DOHH2 (cell line): ENCODE data around the gene MZB1.

Experiments
- H3F3A ChIP-seq: fragments of 200-600 bp; sonication (generic), shearing (Covaris generic); 2 replicates; pipeline ENCODE4 v1.6.0; 2016; ENCODE audit warnings: antibody characterized with exemption, mild to moderate bottlenecking; ENCODE audit not compliant: control insufficient read depth, insufficient read depth
- H3K27ac ChIP-seq: fragments of 200-600 bp; sonication (generic); 2 replicates; pipeline ENCODE4 v1.5.1; 2014; ENCODE audit warnings: low read depth, mild to moderate bottlenecking, low read length, moderate library complexity
- H3K27me3 ChIP-seq: fragments of 200-600 bp; sonication (generic); 2 replicates; pipeline ENCODE4 v1.6.1; 2014; ENCODE audit warnings: mild to moderate bottlenecking, low read length, mixed read lengths; ENCODE audit not compliant: control insufficient read depth
- H3K36me3 ChIP-seq: fragments of 200-600 bp; sonication (generic); 2 replicates; pipeline ENCODE4 v1.6.1; 2014; ENCODE audit warnings: mild to moderate bottlenecking, low read length, moderate library complexity, mixed read lengths; ENCODE audit not compliant: control insufficient read depth
- H3K4me1 ChIP-seq: fragments of 200-600 bp; sonication (generic); 2 replicates; pipeline ENCODE4 v1.6.1; 2014; ENCODE audit warnings: mild to moderate bottlenecking, low read length, mixed read lengths; ENCODE audit not compliant: control insufficient read depth
- H3K4me2 ChIP-seq: fragments of 200-600 bp; sonication (generic); 2 replicates; pipeline ENCODE4 v1.6.0; 2014; ENCODE audit warnings: mild to moderate bottlenecking, low read length, moderate library complexity
- H3K4me3 ChIP-seq: fragments of 200-600 bp; sonication (generic); 2 replicates; pipeline ENCODE4 v1.5.1; 2014; ENCODE audit warnings: mild to moderate bottlenecking, low read length, mixed read lengths
- H3K79me2 ChIP-seq: fragments of 200-600 bp; sonication (generic); 2 replicates; pipeline ENCODE4 v1.6.1; 2014; ENCODE audit warnings: mild to moderate bottlenecking, low read length, mixed read lengths; ENCODE audit not compliant: control insufficient read depth
- H3K9me2 ChIP-seq: fragments of 200-600 bp; sonication (generic); replicated peaks from 2 replicates; pipeline ENCODE4 v1.6.1; 2014; ENCODE audit warnings: mild to moderate bottlenecking, low read length, mixed read lengths; ENCODE audit not compliant: control insufficient read depth
- H3K9me3 ChIP-seq: fragments of 200-600 bp; sonication (generic); 2 replicates; pipeline ENCODE4 v1.6.1; 2014; ENCODE audit warnings: antibody characterized with exemption, low read length, mixed read lengths; ENCODE audit not compliant: control insufficient read depth, insufficient read depth
- H4K20me1 ChIP-seq: fragments of 200-600 bp; sonication (generic); 2 replicates; pipeline ENCODE4 v1.6.0; 2014; ENCODE audit warnings: low read depth, mild to moderate bottlenecking, antibody characterized with exemption, low read length, moderate library complexity; ENCODE audit not compliant: control insufficient read depth, insufficient read depth
- EZH2phosphoT487 ChIP-seq: fragments of 200-600 bp; sonication (generic); IDR thresholded peaks from 2 replicates; pipeline ENCODE4 v1.6.1; 2017; ENCODE audit warnings: borderline replicate concordance, mild to moderate bottlenecking, antibody characterized with exemption, low read length, moderate library complexity, mixed read lengths
- TF ChIP-seq, protein P1 (sequence below): fragments of 200-600 bp; sonication (generic); IDR thresholded peaks from one replicate; pipeline ENCODE4 v1.5.1; 2014; ENCODE audit warnings: antibody characterized with exemption, mild to moderate bottlenecking, low read depth, low read length; ENCODE audit not compliant: poor library complexity, severe bottlenecking

The MZB1 gene, protein sequence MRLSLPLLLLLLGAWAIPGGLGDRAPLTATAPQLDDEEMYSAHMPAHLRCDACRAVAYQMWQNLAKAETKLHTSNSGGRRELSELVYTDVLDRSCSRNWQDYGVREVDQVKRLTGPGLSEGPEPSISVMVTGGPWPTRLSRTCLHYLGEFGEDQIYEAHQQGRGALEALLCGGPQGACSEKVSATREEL

DNA sequence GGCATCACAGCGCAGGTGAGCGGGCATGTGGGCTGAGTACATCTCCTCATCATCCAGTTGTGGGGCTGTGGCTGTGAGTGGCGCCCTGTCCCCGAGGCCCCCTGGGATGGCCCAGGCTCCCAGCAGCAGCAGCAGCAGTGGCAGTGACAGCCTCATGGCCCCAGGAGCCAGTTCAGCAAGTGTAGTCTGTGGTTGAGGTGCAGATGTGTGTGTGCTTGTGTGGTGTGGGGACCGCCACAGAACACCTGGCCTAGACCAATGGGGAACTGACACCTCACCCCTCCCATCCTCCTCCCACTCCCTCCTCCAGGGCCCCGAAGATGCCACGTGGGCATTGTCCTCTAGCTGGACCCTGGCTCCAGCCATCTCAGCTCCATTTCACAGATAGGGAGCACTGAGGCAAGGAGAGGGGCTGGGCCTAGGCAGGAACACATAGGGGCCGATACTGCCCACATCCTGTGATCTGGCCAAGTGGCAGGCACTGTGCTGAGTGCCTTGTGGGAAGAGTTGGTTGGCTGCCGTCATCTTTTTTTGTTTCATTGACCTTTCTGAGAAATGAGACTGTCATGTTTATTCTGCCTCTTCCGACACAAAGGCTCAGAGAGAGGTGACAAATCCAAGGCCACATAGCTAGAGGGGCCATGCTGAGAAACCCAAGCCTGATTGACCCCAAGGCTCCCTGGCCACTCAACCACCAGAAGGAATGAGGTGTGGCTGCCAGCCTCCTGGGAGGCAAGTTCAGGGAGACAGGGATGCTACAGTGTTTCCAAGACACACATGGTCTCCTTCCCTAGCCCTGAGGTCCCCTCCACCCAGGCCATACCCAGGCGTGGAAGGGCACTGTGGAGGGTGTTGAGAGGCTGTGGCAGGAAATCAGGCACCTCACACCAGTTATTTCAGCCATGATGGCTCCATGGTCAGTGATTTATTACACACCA lies at the start of gene MZB1:
TSS of gene MZB1 (minus strand) at position 213 of the 938 bp plus-strand sequence. CDS start at position 156, 57 bp downstream.
- peak within 1 kb of the TSS; percentile 99 for H3K4me3 ChIP-seq
- no peaks in the 10 kb centered on the region for H3K9me2 ChIP-seq
- no peaks in the 10 kb centered on the region; the same call in 1 of the 2 replicates for H4K20me1 ChIP-seq
- TF ChIP-seq, protein P1, sequence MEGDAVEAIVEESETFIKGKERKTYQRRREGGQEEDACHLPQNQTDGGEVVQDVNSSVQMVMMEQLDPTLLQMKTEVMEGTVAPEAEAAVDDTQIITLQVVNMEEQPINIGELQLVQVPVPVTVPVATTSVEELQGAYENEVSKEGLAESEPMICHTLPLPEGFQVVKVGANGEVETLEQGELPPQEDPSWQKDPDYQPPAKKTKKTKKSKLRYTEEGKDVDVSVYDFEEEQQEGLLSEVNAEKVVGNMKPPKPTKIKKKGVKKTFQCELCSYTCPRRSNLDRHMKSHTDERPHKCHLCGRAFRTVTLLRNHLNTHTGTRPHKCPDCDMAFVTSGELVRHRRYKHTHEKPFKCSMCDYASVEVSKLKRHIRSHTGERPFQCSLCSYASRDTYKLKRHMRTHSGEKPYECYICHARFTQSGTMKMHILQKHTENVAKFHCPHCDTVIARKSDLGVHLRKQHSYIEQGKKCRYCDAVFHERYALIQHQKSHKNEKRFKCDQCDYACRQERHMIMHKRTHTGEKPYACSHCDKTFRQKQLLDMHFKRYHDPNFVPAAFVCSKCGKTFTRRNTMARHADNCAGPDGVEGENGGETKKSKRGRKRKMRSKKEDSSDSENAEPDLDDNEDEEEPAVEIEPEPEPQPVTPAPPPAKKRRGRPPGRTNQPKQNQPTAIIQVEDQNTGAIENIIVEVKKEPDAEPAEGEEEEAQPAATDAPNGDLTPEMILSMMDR = no peak
- no peak for TF ChIP-seq EZH2phosphoT487
- peaks cover 84% of the 10 kb centered on the region for H3K36me3 ChIP-seq
- H3F3A ChIP-seq = peaks cover 48% of the 10 kb centered on the region
- peak within 1 kb of the TSS; percentile 99 for H3K27ac ChIP-seq
- peaks cover 74% of the 10 kb centered on the region for H3K4me1 ChIP-seq
- peaks cover 85% of the 10 kb centered on the region for H3K79me2 ChIP-seq
- H3K4me2 ChIP-seq = peak within 1 kb of the TSS; percentile 99
- no peaks in the 10 kb centered on the region for H3K9me3 ChIP-seq
- H3K27me3 ChIP-seq = no peaks in the 10 kb centered on the region

DNA sequence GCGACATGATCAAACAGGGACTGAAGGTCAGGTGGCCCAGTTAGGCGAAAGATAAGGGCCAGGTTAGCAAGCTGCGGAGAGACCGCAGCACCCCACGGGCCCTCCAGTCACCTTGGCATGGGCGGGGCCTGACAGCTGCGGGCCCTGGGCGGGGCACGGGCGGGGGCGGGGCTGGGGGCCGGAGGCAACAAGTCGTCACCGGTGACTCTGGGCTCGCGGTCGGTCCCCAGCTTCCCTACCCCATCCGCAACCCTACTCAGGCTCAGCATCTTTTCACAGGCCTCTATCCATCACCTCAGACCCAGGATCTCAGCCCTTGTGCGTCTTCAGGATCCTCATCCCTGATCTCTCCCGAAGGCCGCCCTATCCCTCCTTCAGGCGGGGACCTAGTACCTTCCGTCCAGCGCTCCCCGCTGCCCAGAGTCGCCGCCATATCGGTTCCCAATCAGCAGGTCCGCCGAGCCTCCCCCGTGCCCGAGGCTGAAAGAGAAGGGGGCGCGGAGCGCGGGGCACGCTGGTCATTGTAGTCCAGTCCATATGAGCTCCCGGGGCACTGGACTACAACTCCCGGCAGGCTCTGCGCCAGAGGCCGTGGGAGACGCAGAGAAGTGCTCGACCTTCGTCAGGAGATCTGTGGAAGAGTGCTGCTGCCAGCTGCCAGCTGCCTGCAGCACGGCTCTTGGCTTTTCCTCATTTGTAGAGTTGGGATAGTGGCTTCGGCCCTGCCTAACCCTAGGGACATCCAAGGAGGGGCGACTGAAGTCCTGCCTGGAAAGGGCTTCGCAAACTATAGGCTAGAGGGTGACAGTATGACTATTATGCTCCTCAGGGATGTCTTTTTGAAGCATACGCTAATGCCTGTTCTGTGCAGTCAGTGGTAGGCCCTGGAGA lies 49.5 kb upstream of the MZB1 start, which contains the start of gene DNAJC18:
TSS of gene DNAJC18 (minus strand) at position 513 of the 891 bp plus-strand sequence. CDS start at position 433, 80 bp downstream.
- Histone ChIP-seq H3K9me2 (no peaks in the 10 kb centered on the region), H3K79me2 (no peaks in the 10 kb centered on the region), H3K4me2 (peak within 1 kb of the TSS; percentile 97), H3K4me3 (peak within 1 kb of the TSS; percentile 98), H4K20me1 (no peaks in the 10 kb centered on the region), H3K4me1 (peaks cover 31% of the 10 kb centered on the region), H3F3A (peaks cover 7% of the 10 kb centered on the region; the same call in 1 of the 2 replicates), H3K9me3 (no peaks in the 10 kb centered on the region), H3K27me3 (no peaks in the 10 kb centered on the region), H3K27ac (peak within 1 kb of the TSS; percentile 57), H3K36me3 (no peaks in the 10 kb centered on the region)
- TF ChIP-seq, protein P1 = no peak
- no peak for TF ChIP-seq EZH2phosphoT487

DNA sequence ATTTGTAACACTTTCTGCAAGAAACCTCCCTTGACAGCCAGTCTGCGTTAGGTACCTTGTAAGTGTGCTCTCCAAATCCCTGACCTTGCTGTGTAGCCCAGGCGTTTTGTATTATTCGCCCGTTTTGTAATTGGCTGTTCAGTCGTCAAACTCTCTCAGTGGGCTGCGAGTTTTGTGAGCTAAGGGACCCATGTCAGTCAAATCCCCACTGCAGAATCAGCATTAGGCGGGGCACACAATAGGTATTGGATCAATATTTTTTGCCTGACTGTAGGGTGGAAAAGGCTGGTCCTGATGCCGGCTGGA lies 48.9 kb upstream of the MZB1 start:
- H3K27ac ChIP-seq = no peak overlapping the region
- H3K4me3 ChIP-seq = peak overlapping the region; percentile 98
- no peaks in the 10 kb centered on the region for H3K36me3 ChIP-seq
- peak overlapping the region; percentile 97 for H3K4me2 ChIP-seq
- H3K9me2 ChIP-seq = no peaks in the 10 kb centered on the region
- peaks cover 25% of the 10 kb centered on the region for H3K4me1 ChIP-seq
- no peak for TF ChIP-seq EZH2phosphoT487
- TF ChIP-seq, protein P1 = no peak
- H3K9me3 ChIP-seq = no peaks in the 10 kb centered on the region
- H3F3A ChIP-seq = peaks cover 7% of the 10 kb centered on the region; the same call in 1 of the 2 replicates
- H3K79me2 ChIP-seq = no peaks in the 10 kb centered on the region
- no peaks in the 10 kb centered on the region for H4K20me1 ChIP-seq
- H3K27me3 ChIP-seq = no peaks in the 10 kb centered on the region
